ENCODE data around the gene KCNJ10. TPM values are rescaled to one million over a fixed set of nuclear protein-coding genes. Genes with fewer than 3 reads are reported as not detected.

The KCNJ10 gene
- polyA plus RNA-seq, 4 donors, result 1.0 to 29.7 (median 25.0) TPM

GRCh38 chr1:159972443-159973205, 97.3 kb downstream of the KCNJ10 start:
- no peak for DNase-seq (ENCODE audit: low read depth in 4 of 4, low spot score in 3 of 4)

- no peak for DNase-seq (ENCODE audit: low read depth in 4 of 4, low spot score in 3 of 4)
Measured at GRCh38 chr1:159970932-159971342, 99.0 kb downstream of the KCNJ10 start.

GRCh38 chr1:159968901-159969300, 101.1 kb downstream of the KCNJ10 start:
- DNase-seq (ENCODE audit: low read depth in 4 of 4, low spot score in 3 of 4), result no peak

GRCh38 chr1:159965263-159965662, 104.7 kb downstream of the KCNJ10 start:
- DNase-seq (ENCODE audit: low read depth in 4 of 4, low spot score in 3 of 4), result no peak

GRCh38 chr1:159964144-159964543, 105.8 kb downstream of the KCNJ10 start:
- DNase-seq (ENCODE audit: low read depth in 4 of 4, low spot score in 3 of 4), result no peak

- no peak for DNase-seq (ENCODE audit: low read depth in 4 of 4, low spot score in 3 of 4)
Measured at GRCh38 chr1:159962176-159962575, 107.8 kb downstream of the KCNJ10 start.

- DNase-seq (ENCODE audit: low read depth in 4 of 4, low spot score in 3 of 4), result no peak
Measured at GRCh38 chr1:159961636-159962035, 108.3 kb downstream of the KCNJ10 start.

- DNase-seq (ENCODE audit: low read depth in 4 of 4, low spot score in 3 of 4), result no peak
Measured at GRCh38 chr1:159960721-159961381, 109.1 kb downstream of the KCNJ10 start.

- DNase-seq (ENCODE audit: low read depth in 4 of 4, low spot score in 3 of 4), result no peak
Measured at GRCh38 chr1:159959451-159959850, 110.5 kb downstream of the KCNJ10 start.

GRCh38 chr1:159958719-159959380, 111.1 kb downstream of the KCNJ10 start:
- DNase-seq (ENCODE audit: low read depth in 4 of 4, low spot score in 3 of 4), result no peak

GRCh38 chr1:159957824-159958268, 112.1 kb downstream of the KCNJ10 start:
- DNase-seq (ENCODE audit: low read depth in 4 of 4, low spot score in 3 of 4), result no peak

GRCh38 chr1:159955456-159955855, 114.5 kb downstream of the KCNJ10 start:
- no peak for DNase-seq (ENCODE audit: low read depth in 4 of 4, low spot score in 3 of 4)

- DNase-seq (ENCODE audit: low read depth in 4 of 4, low spot score in 3 of 4), result no peak
Measured at GRCh38 chr1:159953536-159954515, 116.1 kb downstream of the KCNJ10 start, which contains the start of gene SLAMF9. Gene SLAMF9 (minus strand): TSS chr1:159954237. CDS start chr1:159954137, 100 bp downstream.

GRCh38 chr1:159952932-159953331, 117.0 kb downstream of the KCNJ10 start:
- no peak for DNase-seq (ENCODE audit: low read depth in 4 of 4, low spot score in 3 of 4)

- no peak for DNase-seq (ENCODE audit: low read depth in 4 of 4, low spot score in 3 of 4)
Measured at GRCh38 chr1:159951551-159951950, 118.4 kb downstream of the KCNJ10 start.

- DNase-seq (ENCODE audit: low read depth in 4 of 4, low spot score in 3 of 4), result no peak
Measured at GRCh38 chr1:159951016-159951415, 118.9 kb downstream of the KCNJ10 start.

- DNase-seq (ENCODE audit: low read depth in 4 of 4, low spot score in 3 of 4), result no peak
Measured at GRCh38 chr1:159949981-159950381, 120.0 kb downstream of the KCNJ10 start.

GRCh38 chr1:159949123-159949522, 120.8 kb downstream of the KCNJ10 start:
- DNase-seq (ENCODE audit: low read depth in 4 of 4, low spot score in 3 of 4), result no peak
